HG02610 (cell line): Measurements from ENCODE around the gene MAGEB1.

Experiments
- ATAC-seq: cut with Tn5 transposase; IDR thresholded peaks from one replicate; pipeline ENCODE4 v1.9.1; 2021; ENCODE audit warnings: mild to moderate bottlenecking, moderate library complexity; ENCODE audit not compliant: unreplicated experiment

Gene MAGEB1

DNA sequence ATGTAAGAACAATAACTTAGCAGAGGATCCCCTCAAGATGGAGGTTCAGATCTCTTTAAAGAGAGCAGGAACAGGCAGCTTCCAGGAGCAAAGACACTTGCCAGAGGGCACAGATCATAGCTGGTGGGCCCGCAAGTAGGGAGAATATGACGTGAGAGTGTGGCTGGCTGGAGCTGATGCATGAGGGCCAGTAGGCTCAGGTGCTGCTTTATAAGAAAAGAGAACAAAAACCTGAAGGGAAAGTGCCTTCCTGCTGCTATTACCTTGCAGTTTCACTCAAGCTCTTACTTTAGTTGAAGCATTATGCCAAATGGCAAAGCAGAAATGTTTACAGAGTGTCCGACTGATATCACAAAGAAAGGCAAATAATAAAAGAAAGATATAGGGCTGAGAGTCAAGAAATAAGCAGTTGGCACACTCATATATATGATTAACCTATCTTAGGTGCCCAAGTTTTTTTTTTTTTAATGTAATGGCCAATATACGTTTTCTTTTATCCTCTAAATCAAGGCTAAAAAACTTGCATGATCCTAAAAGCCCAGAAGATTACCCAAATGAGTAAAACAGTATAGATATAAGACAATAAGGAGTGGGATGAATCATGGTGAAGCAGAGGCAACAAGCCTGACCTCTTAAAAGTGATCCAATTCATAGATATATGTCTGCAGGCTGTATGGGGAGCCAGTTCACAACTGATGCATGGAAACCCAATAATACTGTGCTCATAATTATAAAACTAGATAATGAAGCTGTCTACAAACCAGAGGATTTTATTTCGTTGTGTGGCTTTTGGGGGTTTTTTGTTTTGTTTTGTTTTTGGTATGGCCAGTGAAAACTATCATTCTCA lies 49.7 kb downstream of the MAGEB1 start:
- ATAC-seq, result peak; percentile 88

DNA sequence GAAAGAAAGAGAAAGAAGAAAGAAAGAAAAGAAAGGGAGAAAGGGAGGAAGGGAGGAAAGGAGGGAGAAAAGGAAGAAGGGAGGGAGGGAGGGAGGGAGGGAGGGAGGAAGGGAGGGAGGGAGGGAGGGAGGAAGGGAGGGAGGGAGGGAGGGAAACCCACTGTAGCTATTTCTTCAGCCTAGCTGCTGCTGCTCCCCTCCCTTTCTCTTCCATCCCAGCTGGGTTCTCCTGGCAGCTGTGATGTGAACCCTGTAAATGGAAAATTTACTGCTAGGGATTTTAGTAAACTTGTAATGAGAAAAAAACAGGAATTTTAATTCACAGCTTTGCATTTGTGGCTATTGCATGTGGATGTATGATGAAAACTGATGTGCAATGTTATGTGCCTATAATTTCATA lies 54.3 kb downstream of the MAGEB1 start:
- ATAC-seq, result no peak
